ENCODE results near the gene ZNF213.
A peak's percentile ranks its signal among the peaks of the same experiment; 100 is the strongest.
"Not testable (repeated sequence)": the region's sequence is repeated elsewhere in the genome, so short reads cannot be mapped to it uniquely, and the experiment has no call there.

Gene ZNF213

GRCh38 chr16:3129137-3130131, 5.4 kb upstream of the ZNF213 start:
- peak; percentile 92 for DNase-seq (ENCODE audit: low spot score)

- peak; percentile 55 for DNase-seq (ENCODE audit: low spot score)
These were observed 3.0 kb upstream of the ZNF213 start for GRCh38 chr16:3131755-3132377.

DNA sequence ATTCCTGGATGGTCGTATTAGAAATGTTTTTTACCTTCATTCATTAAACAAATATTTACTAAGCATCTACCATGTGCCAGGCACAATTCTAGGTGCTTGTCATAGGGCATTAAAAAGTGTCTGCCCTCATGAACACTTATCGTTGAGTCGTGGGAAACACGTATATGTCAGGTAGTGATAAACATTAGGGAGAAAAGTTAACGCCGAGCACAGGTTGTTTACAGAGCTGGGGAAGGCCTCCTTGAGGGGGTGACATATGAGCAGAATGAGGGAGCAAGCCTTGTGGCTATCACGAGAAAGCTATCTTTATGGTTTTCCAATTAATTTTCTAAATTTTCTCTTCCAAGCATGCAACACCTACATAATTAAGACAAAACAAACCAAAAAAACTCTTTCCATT, 985 bp upstream of the ZNF213 start:
- DNase-seq (ENCODE audit: low spot score): peak; percentile 65

GRCh38 chr16:3135126-3135715, 392 bp downstream of the ZNF213 start:
- DNase-seq (ENCODE audit: low spot score): no peak

- no peak for DNase-seq (ENCODE audit: low spot score)
These were observed 2.4 kb downstream of the ZNF213 start for GRCh38 chr16:3137267-3137666.

- DNase-seq (ENCODE audit: low spot score): no peak
These were observed 3.5 kb downstream of the ZNF213 start for GRCh38 chr16:3138342-3138741.

GRCh38 chr16:3138823-3139426, 4.1 kb downstream of the ZNF213 start:
- DNase-seq (ENCODE audit: low spot score): no peak

DNA sequence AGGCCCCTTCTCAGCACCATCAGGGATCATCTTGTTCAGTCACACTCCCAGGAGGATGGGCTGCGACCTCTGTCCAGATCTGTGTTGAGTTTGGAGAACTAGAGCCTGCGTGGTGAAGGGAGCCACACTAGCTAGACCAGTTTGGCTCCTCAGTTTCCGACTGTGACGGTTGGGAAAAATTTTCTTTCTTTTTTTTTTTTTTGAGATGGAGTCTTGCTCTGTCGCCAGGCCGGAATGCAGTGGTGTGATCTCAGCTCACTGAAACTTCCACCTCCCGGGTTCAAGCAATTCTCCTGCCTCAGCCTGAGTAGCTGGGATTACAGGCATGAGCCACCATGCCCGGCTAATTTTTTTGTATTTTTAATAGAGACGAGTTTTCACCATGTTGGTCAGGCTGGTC, 4.7 kb downstream of the ZNF213 start:
- not testable (repeated sequence) for DNase-seq (ENCODE audit: low spot score)

- no peak for DNase-seq (ENCODE audit: low spot score)
These were observed 6.0 kb downstream of the ZNF213 start for GRCh38 chr16:3140603-3141427.

- no peak for DNase-seq (ENCODE audit: low spot score)
These were observed 7.0 kb downstream of the ZNF213 start for GRCh38 chr16:3141781-3142311.

- DNase-seq (ENCODE audit: low spot score): no peak
These were observed 7.5 kb downstream of the ZNF213 start for GRCh38 chr16:3142327-3142726.

GRCh38 chr16:3142770-3143169, 7.9 kb downstream of the ZNF213 start:
- DNase-seq (ENCODE audit: low spot score): no peak

GRCh38 chr16:3143189-3143588, 8.4 kb downstream of the ZNF213 start:
- DNase-seq (ENCODE audit: low spot score): no peak

DNA sequence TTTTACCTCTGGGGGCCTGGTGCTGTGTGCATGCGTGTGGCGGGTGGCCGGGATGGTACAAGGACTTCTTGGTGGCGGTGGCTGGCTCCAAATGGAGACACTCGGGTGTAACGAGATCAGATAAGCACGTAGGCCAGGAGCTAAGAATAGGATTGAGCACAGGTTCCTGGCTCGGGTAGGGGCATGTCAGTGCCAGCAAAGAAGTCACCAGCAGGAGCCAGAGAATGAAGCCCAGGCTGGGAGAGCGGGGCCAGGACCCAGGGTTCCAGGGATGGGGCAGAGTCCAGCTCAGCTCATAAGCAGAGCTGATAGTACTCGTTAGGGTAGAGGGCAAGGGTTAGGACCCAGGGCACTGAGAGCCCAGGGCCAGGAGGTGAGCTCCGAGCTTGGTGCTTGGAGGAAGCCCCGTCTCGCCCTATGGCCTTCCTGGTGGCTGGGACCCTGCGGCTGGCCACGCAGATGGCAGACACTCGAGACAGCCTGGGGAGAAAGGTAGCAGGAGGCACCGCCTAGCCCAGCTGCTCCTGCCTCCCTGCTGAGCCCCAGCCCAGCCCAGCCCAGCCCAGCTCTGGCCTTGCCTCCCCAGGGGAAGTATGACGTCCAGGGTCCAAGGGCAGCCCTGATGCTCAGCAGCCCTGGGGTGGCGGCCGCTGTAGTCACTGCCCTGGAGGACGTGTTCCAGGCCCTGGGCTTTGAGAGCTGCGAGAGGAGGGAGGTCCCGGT, 8.9 kb downstream of the ZNF213 start:
- no peak for DNase-seq (ENCODE audit: low spot score)

DNA sequence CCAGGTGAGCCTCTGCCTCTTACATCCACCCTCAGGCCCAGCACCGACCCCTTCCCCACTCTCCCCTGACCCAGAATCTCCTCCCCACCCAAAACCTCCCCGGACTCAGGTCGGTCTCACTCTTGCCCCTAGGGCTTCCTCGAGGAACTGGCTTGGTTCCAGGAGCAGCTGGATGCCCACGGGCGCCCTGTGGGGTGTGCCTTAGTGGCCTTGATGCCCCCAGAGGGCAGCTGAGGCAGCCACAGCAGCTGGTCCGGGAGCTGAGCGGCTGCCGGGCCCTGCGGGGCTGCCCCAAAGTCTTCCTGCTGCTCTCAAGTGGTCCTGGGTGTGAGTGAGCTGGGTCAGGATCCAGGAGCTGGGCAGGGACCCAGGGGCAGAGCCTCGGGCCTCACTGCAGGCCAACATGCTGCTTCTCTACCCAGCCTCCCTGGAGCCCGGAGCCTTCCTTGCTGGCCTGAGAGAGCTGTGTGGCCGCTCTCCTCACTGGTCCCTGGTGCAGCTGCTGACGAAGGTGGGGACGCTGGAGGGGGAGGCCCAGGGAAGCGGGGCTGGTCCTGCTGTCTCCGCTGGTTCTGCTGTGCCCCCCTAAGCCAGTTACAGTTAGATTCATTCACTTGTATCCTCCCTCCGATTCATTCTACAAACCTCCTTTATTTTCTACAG, 9.6 kb downstream of the ZNF213 start:
- no peak for DNase-seq (ENCODE audit: low spot score)

DNA sequence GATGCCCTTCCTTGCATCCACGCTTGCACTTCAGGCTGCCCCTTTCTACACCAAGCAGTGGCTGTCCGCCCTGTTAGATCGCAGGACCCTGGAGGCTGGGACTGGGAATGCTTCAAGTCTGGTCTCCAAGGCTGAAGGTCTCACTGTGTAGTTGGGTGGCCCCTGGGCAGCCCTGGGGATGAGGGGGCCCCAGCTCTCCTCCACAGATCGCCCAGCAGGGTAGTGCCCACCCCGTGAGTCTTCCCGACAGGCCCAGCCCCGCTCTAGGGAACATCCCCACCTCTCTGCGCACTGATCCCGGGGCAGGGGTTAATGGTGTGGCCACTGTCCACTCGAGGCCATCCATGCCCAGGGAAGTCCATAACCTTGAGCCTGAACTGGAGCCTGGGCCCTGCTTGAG, 10.3 kb downstream of the ZNF213 start:
- DNase-seq (ENCODE audit: low spot score): no peak

GRCh38 chr16:3145660-3146059, 10.8 kb downstream of the ZNF213 start:
- no peak for DNase-seq (ENCODE audit: low spot score)

- DNase-seq (ENCODE audit: low spot score): no peak
These were observed 12.4 kb downstream of the ZNF213 start for GRCh38 chr16:3147046-3147756.

- DNase-seq (ENCODE audit: low spot score): no peak
These were observed 12.9 kb downstream of the ZNF213 start for GRCh38 chr16:3147757-3148104.
